ENCODE measurements around the gene PAFAH1B2.
"Not testable (repeated sequence)": the region's sequence is repeated elsewhere in the genome, so short reads cannot be mapped to it uniquely, and the experiment has no call there.

Gene PAFAH1B2

DNA sequence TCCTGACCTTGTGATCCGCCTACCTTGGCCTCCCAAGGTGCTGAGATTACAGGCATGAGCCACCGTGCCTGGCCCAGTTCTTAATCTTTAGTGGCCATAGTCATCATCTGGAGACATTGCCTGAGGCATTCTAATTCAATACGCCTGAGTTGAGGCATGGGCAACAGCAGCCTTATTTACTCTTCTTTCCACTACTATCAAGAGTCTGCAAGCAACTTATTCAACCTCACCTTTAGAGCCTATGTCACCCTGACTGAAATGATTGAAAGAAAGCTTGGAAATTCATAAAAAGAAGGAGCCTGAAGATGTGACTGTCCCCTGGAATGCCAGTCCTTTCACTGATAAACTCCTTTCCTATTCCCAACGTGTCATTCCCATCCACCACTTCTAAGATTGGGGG is 15.8 kb upstream of the PAFAH1B2 start:
- no peak for DNase-seq

DNA sequence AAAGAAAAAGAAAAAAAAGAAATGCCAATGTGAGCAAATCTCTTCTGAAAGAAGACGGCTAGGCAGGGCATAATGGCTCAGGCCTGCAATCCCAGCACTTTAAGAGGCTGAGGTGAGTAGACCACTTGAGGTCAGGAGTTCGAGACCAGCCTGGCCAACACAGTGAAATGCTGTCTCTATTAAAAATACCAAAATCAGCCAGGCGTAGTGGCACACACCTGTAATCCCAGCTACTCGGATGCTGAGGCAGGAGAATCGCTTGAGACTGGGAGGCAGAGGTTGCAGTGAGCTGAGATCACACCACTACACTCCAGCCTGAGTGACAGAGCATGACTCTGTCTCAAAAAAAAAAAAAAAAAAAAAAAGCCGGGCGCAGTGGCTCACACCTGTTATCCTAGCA is 13.7 kb upstream of the PAFAH1B2 start:
- not testable (repeated sequence) for DNase-seq

DNA sequence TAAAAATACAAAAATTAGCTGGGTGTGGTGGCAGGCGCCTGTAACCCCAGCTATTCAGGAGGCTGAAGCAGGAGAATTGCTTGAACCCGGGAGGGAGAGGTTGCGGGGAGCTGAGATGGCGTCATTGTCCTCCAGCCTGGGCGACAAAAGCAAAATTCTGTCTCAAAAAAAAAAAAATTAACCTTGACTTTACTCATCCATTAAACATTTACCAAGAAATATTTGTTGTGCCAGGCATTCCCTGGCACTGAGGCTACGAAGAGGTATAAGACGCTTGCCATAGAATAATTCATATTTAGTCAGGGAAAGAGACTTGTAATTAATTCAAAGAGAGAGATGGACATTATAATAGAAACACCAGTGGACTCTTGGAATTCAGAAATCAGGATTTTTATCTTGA is 13.2 kb upstream of the PAFAH1B2 start:
- DNase-seq, result no peak

GRCh38 chr11:117134431-117134830 is 9.7 kb upstream of the PAFAH1B2 start:
- no peak for DNase-seq

GRCh38 chr11:117134979-117135378 is 9.1 kb upstream of the PAFAH1B2 start:
- not testable (repeated sequence) for DNase-seq

DNA sequence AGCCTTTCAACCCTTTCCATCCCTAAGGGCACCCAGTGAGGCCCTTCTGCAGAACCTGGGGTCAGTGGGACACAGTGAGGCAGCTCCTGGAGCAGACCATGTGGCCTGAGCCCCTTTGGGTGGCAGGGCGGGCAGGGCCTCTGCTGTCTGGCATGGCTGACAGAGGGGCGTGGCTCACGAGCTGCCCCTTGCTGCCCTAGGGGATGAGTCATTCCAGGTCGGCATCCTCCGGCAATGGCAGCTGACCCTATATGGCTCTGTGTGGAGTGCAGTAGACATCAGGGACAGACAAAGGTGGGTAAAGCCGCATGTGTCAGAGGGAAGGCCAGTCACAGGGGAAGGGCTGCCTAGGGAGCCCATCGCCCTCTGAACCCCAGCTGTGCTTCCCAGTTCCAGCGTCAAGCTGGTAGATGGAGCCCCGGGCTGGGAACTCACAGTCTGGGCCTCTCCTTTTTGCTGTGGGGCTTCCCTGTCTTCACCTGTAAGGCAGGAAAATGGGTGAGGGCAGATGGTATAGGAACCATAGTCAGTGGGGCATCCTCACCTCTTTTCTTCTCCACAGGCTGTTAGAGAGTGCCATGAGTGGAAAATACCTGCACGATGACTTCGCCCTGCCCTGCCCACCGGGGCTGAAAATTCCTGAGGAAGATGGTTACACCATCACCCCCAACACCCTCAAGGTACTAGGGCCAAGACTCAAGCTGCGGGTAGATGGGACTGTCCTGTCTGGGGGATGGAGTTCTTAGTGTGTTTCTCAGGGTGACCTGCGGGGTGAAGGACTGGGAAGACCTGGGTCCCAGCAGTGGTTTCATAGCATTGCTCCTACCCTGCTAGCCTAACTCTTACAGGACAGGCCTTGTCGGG is 6.6 kb upstream of the PAFAH1B2 start:
- not testable (repeated sequence) for DNase-seq

GRCh38 chr11:117143390-117143789 is 697 bp upstream of the PAFAH1B2 start:
- DNase-seq, result no peak

GRCh38 chr11:117144477-117145392 is 648 bp downstream of the PAFAH1B2 start:
- no peak for DNase-seq

DNA sequence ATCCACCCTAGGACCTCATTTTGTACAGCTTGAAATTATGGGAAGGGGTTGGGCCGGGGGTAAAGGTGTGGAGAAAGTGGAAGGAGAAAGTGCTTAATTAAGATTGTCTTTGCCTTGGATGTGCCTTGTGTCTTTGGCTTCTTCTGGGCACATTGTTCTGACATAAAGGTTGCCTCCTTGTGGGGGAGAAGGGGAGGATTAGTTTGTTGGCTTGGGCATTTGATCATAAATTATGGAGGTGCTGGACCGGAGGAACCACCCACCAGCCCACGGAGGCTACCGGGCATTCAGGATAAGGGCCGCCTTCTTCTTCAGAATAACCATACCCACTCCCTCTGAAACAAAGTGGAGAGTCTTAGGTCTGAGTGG is 1.3 kb downstream of the PAFAH1B2 start:
- DNase-seq, result no peak

- no peak for DNase-seq
These were observed 2.4 kb downstream of the PAFAH1B2 start for GRCh38 chr11:117146521-117146920.

- no peak for DNase-seq
These were observed 8.0 kb downstream of the PAFAH1B2 start for GRCh38 chr11:117152066-117152465.

- DNase-seq, result no peak
These were observed 10.4 kb downstream of the PAFAH1B2 start for GRCh38 chr11:117154468-117154867.

DNA sequence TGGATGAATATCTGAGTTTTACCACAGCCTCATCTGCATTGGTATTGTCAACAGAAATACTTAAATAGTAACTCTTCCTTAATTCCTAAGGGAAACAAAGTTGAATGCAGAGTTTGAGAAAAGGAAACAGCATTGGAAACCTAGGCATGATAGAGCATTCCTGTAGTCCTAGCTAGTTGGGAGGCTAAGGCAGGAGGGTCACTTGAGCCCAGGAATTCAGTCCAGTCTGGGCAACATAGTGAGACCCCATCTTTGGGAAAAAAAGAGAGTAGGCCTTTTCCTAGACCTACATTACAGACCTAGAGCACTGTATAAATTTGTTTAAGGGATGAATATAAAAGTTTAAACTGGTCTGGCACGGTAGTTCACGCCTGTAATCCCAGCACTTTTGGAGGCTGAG is 13.4 kb downstream of the PAFAH1B2 start:
- no peak for DNase-seq

DNA sequence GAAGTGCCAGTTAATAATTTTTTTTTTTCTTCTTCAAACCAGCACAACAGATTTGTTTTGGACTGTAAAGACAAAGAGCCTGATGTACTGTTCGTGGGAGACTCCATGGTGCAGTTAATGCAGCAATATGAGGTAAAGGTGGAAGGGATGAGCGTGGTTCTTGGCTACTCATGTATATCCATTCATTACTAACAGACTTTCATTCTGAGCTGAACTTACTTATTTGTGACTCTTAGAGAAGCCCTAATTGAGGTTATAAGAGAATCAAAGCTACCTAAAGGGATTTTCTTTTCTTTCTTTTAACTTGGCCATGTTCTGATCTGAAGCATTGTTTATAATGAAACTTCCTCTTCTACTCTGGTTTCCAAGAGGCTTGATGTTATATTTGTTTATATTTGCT is 15.8 kb downstream of the PAFAH1B2 start:
- DNase-seq, result no peak

DNA sequence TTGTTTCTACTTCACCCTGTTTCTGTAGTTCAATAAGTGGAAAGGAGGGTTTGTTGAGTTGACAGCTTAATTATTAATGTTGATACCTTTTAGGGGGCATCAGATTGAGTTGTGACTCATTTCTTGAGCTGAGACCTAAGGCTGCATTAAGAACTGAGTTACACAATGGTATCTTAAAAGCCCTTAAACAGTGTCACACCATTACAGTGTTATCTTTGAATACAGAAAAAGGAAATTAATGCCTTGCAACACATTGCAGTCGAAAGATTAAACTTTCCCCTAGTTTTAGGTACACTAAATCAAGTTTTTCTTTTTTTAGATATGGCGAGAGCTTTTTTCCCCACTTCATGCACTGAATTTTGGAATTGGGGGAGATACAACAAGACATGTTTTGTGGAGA is 16.7 kb downstream of the PAFAH1B2 start:
- DNase-seq, result no peak

- no peak for DNase-seq
These were observed 22.4 kb downstream of the PAFAH1B2 start for GRCh38 chr11:117166491-117166890.

DNA sequence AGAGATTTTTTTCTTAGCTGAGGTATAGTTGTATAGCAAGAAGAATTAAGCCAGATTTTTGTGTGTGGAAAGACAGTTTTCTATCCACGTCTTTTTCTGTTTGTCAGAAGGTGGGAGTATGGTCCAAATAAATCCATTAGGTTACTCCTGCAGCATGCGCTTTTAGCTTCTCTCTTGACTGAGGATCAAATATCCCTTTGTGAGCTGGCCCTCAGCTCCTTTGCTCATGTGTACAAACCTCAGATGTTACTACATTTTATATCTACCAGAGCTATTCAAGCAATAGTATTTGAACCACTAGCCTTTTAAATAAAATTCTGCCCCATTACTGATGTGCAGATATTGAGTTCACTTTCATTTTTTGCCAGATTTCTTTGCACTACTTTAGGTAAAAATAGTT is 25.6 kb downstream of the PAFAH1B2 start:
- DNase-seq, result no peak

DNA sequence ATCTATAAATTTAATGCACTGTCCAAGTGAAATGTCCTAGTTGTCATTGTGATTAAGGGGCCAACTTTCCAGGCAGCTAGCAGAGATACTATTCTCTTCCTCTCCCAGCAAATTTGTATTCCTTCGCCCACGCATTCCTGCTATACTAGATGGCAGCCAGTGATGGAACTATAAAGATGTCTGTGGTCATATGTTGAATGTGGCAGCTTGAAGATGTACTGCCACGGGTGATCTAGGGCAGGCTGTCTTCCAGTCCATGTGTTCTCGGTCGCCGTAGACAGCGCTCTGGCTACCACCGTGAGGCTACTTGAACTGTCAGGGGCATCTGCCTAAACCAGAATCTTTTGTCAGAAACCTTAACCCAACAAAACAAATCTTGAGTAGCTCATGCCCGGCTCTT is 26.1 kb downstream of the PAFAH1B2 start:
- DNase-seq, result no peak

DNA sequence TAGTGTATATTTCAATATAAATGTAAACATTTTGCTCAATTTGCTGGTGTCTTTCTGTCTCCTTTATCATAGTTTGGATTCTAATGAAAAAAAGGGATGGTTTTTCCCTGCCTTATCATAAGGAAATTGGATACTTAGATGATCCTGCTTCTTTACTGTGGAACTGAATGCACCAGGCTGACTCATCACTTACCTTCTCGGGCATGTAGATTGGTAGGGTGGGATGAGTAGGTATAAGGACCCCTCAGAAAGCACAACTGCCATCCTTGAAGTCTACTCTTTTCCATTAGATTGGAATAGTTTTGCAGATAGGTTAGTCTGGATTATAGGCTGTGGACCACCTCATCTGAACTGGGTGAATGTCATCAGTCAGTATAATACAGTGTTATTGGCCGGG is 26.9 kb downstream of the PAFAH1B2 start:
- DNase-seq, result no peak

DNA sequence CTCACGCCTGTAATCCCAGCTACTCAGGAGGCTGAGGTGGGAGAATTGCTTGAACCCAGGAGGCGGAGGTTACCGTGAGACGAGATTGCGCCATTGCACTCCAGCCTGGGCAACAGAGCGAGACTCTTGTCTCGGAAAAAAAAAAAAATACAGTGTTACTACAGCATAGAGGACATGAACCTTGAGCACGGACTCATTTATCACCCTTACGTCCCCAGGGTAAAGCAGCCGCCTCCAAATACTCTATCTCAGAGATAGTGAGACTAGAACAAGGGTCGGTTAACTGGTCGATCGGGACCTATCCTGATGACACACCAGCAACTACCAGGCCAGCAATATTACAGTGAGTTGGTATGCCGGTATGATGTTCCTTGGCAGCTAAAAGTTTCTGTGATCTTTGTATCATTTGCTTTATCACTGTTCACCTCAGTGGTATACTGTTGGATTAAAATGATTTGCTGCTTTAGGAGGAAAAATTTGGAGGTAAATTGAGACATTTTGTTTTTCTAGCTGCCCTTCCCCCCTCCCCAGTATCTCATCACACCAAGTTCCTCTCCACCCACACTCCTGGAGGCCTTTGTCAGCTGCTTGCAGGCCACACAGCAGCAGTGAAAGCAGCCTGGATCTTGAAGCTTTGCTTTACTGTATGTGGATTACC is 27.4 kb downstream of the PAFAH1B2 start:
- DNase-seq, result no peak

DNA sequence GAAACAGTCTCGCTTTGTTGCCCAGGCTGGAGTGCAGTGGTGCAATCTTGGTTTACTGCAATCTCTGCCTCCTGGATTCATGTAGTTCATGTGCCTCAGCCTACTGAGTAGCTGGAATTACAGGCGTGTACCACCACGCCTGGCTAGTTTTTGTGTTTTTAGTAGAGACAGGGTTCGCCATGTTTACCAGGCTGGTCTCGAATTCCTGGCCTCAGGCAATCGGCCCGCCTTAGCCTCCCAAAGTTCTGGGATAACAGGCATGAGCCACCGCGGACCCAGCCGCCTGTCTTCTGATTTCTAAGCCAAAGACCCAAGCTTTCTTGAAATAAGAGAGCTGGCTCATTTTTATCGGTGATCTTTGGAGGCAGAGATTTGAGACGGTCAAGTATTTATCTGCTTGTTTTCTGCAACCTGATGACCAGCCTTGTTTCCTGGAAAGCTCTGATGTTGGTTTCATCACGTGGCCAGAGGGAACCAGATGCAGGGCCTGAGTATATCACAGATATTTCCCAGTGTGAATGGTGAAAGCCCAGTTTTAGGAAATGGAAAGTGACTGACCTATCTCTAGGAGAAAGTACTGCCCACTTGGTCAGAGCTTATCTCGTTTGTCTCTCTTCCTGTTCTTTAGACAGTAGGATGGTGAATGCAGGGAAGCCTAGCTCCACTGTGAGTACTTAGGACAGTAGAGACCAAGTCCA is 28.8 kb downstream of the PAFAH1B2 start:
- DNase-seq, result no peak

DNA sequence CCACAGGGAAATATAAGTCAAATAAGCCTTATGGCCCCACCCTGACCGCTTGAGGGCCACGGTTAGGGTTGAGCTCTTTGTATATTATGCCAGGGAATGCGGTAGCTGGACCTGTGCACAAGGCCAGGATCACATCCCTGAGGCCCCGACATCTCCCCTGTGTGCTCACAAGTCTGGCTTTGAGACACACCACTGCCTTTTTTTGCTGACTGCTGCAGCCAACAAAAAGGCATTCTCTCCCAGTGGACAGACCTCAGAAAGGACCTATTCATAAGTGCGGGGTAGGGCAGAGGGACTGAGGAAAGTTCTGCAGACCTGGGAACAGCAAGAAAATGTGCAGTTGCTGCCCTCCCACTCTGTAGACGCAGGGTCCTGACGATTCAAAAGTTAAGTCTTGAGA is 31.0 kb downstream of the PAFAH1B2 start:
- no peak for DNase-seq

DNA sequence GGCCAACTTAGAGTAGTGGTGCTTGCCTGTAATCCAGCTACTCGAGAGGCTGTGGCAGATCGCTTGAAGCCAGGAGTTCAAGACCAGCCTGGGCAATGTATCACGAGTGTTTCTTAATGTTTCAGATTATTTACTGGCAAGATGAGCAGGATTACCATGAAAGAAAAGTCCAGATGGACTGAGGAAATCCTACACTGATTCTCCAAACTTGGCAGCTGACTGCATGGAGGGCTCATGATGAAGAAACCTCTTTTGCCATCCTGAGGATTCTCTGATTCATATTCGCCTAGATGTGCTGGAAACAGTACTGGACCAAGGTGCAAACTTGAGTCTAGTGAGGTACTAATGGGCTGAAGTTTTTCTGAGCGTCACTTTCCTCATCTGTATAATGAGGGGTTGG is 31.7 kb downstream of the PAFAH1B2 start:
- DNase-seq, result no peak

Data from cortex of kidney (tissue), 1 donor.